DMS 273 (cell line): Measurements from ENCODE around the gene STXBP4.

Experiments
- DNase-seq: peaks from one replicate; lab custom pipeline; 2025; ENCODE audit not compliant: unreplicated experiment; lab: John Stamatoyannopoulos, UW

The STXBP4 gene

GRCh38 chr17:54968262-54968987 is at the start of gene STXBP4, which contains the start of gene COX11:
TSS of gene STXBP4 (plus strand) at chr17:54968765. CDS start at chr17:54986220, 17,455 bp downstream.
TSS of gene COX11 (minus strand) at chr17:54968654. CDS start at chr17:54968646, 8 bp downstream.
- peak; percentile 99 for DNase-seq

GRCh38 chr17:54919425-54919824 is 49.1 kb upstream of the STXBP4 start:
- DNase-seq = no peak

- no peak for DNase-seq
Observed at GRCh38 chr17:54920819-54921218, 47.7 kb upstream of the STXBP4 start.

GRCh38 chr17:54924405-54924804 is 44.2 kb upstream of the STXBP4 start:
- DNase-seq = no peak

- DNase-seq = no peak
Observed at GRCh38 chr17:54927525-54927924, 41.0 kb upstream of the STXBP4 start.

GRCh38 chr17:54932711-54933110 is 35.9 kb upstream of the STXBP4 start:
- no peak for DNase-seq

- no peak for DNase-seq
Observed at GRCh38 chr17:54933921-54934320, 34.6 kb upstream of the STXBP4 start.

GRCh38 chr17:54935471-54935870 is 33.1 kb upstream of the STXBP4 start:
- DNase-seq = no peak

GRCh38 chr17:54937018-54937417 is 31.5 kb upstream of the STXBP4 start:
- DNase-seq = no peak

- no peak for DNase-seq
Observed at GRCh38 chr17:54937426-54937825, 31.1 kb upstream of the STXBP4 start.

GRCh38 chr17:54941285-54941684 is 27.3 kb upstream of the STXBP4 start:
- no peak for DNase-seq

- DNase-seq = no peak
Observed at GRCh38 chr17:54944796-54945195, 23.8 kb upstream of the STXBP4 start.

GRCh38 chr17:54945231-54945630 is 23.3 kb upstream of the STXBP4 start:
- no peak for DNase-seq

GRCh38 chr17:54945671-54946070 is 22.9 kb upstream of the STXBP4 start:
- DNase-seq = no peak

GRCh38 chr17:54947396-54947795 is 21.2 kb upstream of the STXBP4 start:
- DNase-seq = no peak

- DNase-seq = no peak
Observed at GRCh38 chr17:54948380-54948779, 20.2 kb upstream of the STXBP4 start.

GRCh38 chr17:54950116-54950515 is 18.4 kb upstream of the STXBP4 start:
- DNase-seq = no peak

GRCh38 chr17:54951286-54951685 is 17.3 kb upstream of the STXBP4 start:
- DNase-seq = no peak

- DNase-seq = peak; percentile 79
Observed at GRCh38 chr17:54956791-54957190, 11.8 kb upstream of the STXBP4 start.

GRCh38 chr17:54967621-54968261 is 824 bp upstream of the STXBP4 start:
- DNase-seq = peak; percentile 62

GRCh38 chr17:54968988-54969332 is 395 bp downstream of the STXBP4 start:
- peak; percentile 64 for DNase-seq
